Measurements from ENCODE around the gene IL17F.

GRCh38 chr6:52230685-52231084 is 13.6 kb downstream of the IL17F start:
- TF ChIP-seq CTCF (conservative IDR thresholded peaks at IDR 0.05 in 1 of 2, IDR thresholded peaks at IDR 0.05 in 1 of 2; ENCODE audit: low read depth in 1 of 2, low read length in 2 of 2) (no peak), EZH2 (IDR thresholded peaks at IDR 0.05; ENCODE audit: low read length, missing control alignments) (no peak)
